HepG2 (cell line): ENCODE measurements around the gene GDNF. TPM values are rescaled to one million over a fixed set of nuclear protein-coding genes. Genes with fewer than 3 reads are reported as not detected.

Experiments used
- ATAC-seq: fragments of 200-7000 bp; cut with Tn5 transposase; 3 replicates; pipeline ENCODE4 v1.9.1; 2020; ENCODE audit warnings: mild to moderate bottlenecking, moderate library complexity
- BruUV-seq: library from RNA; stranded (reverse); fragments of 400-500 nt; replicated peaks from 2 replicates; lab custom pipeline; 2021; lab: Mats Ljungman, UMichigan
- CTCF ChIA-PET: fragments of 300-600 bp; formaldehyde crosslinking; extraction: SDS; loops from one replicate; lab custom pipeline; 2021; ENCODE audit warnings: low total read pairs, inconsistent platforms, low intra/inter-chr PET ratio; lab: Yijun Ruan, JAX
- POLR2A ChIA-PET: fragments of 350-600 bp; sonication (Branson Sonifier 250); formaldehyde crosslinking; loops from one replicate; lab custom pipeline; 2020; ENCODE audit warnings: antibody characterized with exemption, inconsistent platforms; lab: Yijun Ruan, JAX
- DNase-seq: peaks from one replicate; pipeline ENCODE4 v3.0.0-alpha.2; 2015; ENCODE audit warnings: low spot score
- FAIRE-seq: peaks from 3 replicates; lab custom pipeline; 2011; peaks lifted over from hg19 to GRCh38; lab: Jason Lieb, UNC
- H2AFZ ChIP-seq: one replicate; pipeline ENCODE4 v1.6.1; 2011; ENCODE audit warnings: low read length, inconsistent platforms
- H3K27ac ChIP-seq: fragments of 300-600 bp; 3 replicates; pipeline ENCODE4 v1.8.0; 2011; ENCODE audit warnings: mixed run types, mild to moderate bottlenecking, mixed read lengths, low read length, inconsistent platforms; ENCODE audit not compliant: insufficient read depth; ENCODE audit errors: extremely low read length
- H3K27me3 ChIP-seq, 2 experiments: fragments of 200-600 bp in 1 of 2; 2 replicates in 1 of 2; 3 replicates in 1 of 2; pipeline versions ENCODE4 v1.6.0 to v1.8.0; 2011; ENCODE audit warnings: low read length in 2 of 2, mild to moderate bottlenecking in 2 of 2, moderate library complexity in 2 of 2, inconsistent platforms in 1 of 2; ENCODE audit not compliant: insufficient read depth in 2 of 2, control insufficient read depth in 1 of 2
- H3K36me3 ChIP-seq, 2 experiments: fragments of 200-600 bp in 1 of 2; replicated peaks in 1 of 2; 2 replicates in 1 of 2; 3 replicates in 1 of 2; pipeline versions ENCODE4 v1.5.1 to v1.8.0; 2011; ENCODE audit warnings: low read length in 2 of 2, inconsistent platforms in 1 of 2; ENCODE audit not compliant: insufficient read depth in 2 of 2, control insufficient read depth in 1 of 2
- H3K4me1 ChIP-seq: 2 replicates; pipeline ENCODE4 v1.5.1; 2012; ENCODE audit warnings: low read length, inconsistent platforms; ENCODE audit not compliant: insufficient read depth
- H3K4me2 ChIP-seq: 2 replicates; pipeline ENCODE4 v1.6.0; 2011; ENCODE audit warnings: low read depth, low read length, inconsistent platforms
- H3K4me3 ChIP-seq, 3 experiments: fragments of 200-600 bp in 1 of 3; sonication (generic), shearing (Covaris generic) in 1 of 3; replicated peaks in 1 of 3; 2 replicates each; pipeline ENCODE4 v1.5.1; 2011 to 2016; ENCODE audit warnings: low read length in 3 of 3, inconsistent platforms in 2 of 3, low read depth in 2 of 3, mild to moderate bottlenecking in 2 of 3, control low read depth in 1 of 3, mixed read lengths in 1 of 3; ENCODE audit not compliant: insufficient read depth in 1 of 3
- H3K79me2 ChIP-seq: one replicate; pipeline ENCODE4 v1.6.1; 2011; ENCODE audit warnings: low read length, inconsistent platforms; ENCODE audit not compliant: insufficient read depth
- H3K9ac ChIP-seq: 2 replicates; pipeline ENCODE4 v1.6.0; 2011; ENCODE audit warnings: mild to moderate bottlenecking, low read depth, low read length, inconsistent platforms; ENCODE audit not compliant: insufficient read depth
- H3K9me3 ChIP-seq: 2 replicates; pipeline ENCODE4 v1.5.1; 2012; ENCODE audit warnings: mild to moderate bottlenecking, low read length
- H4K20me1 ChIP-seq: 2 replicates; pipeline ENCODE4 v1.6.0; 2011; ENCODE audit warnings: inconsistent platforms, mild to moderate bottlenecking, low read length, moderate library complexity; ENCODE audit not compliant: insufficient read depth
- CHCHD3 ChIP-seq: sonication (generic); formaldehyde crosslinking; IDR thresholded peaks from 2 replicates; pipeline ENCODE4 v1.8.0; 2022; ENCODE audit warnings: mild to moderate bottlenecking, missing genetic modification reagents, moderate library complexity
- KDM6A ChIP-seq: IDR thresholded peaks from 2 replicates; pipeline ENCODE4 v1.6.1; 2016; ENCODE audit warnings: low read depth
- STAT5B ChIP-seq: sonication (generic); formaldehyde crosslinking; IDR thresholded peaks from 2 replicates; pipeline ENCODE4 v1.4.0; 2020; ENCODE audit warnings: missing genetic modification reagents
- ZNF251 ChIP-seq: sonication (generic); formaldehyde crosslinking; IDR thresholded peaks from 2 replicates; pipeline ENCODE4 v1.9.0; 2021; ENCODE audit warnings: mild to moderate bottlenecking, missing genetic modification reagents
- ZNF660 ChIP-seq: sonication (generic); formaldehyde crosslinking; IDR thresholded peaks from 2 replicates; pipeline ENCODE4 v1.5.1; 2020; ENCODE audit warnings: mild to moderate bottlenecking, low read depth, missing genetic modification reagents, borderline replicate concordance
- ZNF879 ChIP-seq: sonication (generic); formaldehyde crosslinking; IDR thresholded peaks from 2 replicates; pipeline ENCODE4 v1.8.1; 2023; ENCODE audit warnings: missing genetic modification reagents
- WGBS: methylation state at CpG from one replicate; pipeline ENCODE4 v1.1.6; 2017; ENCODE audit warnings: low lambda C conversion rate; 5-methylcytosine and 5-hydroxymethylcytosine counted together
- in situ Hi-C: cut with HindIII; loops from 2 replicates; pipeline ENCODE4 v1.10.0; 2017; ENCODE audit warnings: low pct_unique_long_range_greater_than_20kb; ENCODE audit not compliant: extremely low pct_ligation_motif_present
- intact Hi-C: fragments of 100-400 bp; cut with micrococcal nuclease; formaldehyde crosslinking; loops from one replicate; pipeline ENCODE4 v1.10.0; 2022; ENCODE audit not compliant: unreplicated experiment
- polyA plus RNA-seq, 8 experiments: library from polyadenylated mRNA; depleted of rRNA in 3 of 8; stranded (reverse) in 7 of 8; unstranded in 1 of 8; fragments of >200 nt; fragmentation: Illumina TruSeq in 4 of 8; extraction: Trizol in 4 of 8; gene quantifications; 2 replicates each; pipeline versions ENCODE4 v1.2.1 to v1.2.3, GENCODE V29; 2011 to 2016; ENCODE audit warnings: low read depth in 4 of 8, missing spikeins in 1 of 8, mixed read lengths in 1 of 8; ENCODE audit not compliant: insufficient read depth in 1 of 8
- total RNA-seq, 5 experiments: library from RNA; depleted of rRNA; stranded (reverse); fragments of >200 nt; fragmentation: Illumina TruSeq; extraction: Trizol; gene quantifications; 2 replicates each; pipeline ENCODE4 v1.2.3, GENCODE V29; 2016; ENCODE audit warnings: low read depth in 1 of 5
- TF ChIP-seq, protein P1 (sequence below): sonication (generic); formaldehyde crosslinking; IDR thresholded peaks from 2 replicates; pipeline ENCODE4 v1.4.0; 2020; ENCODE audit warnings: missing genetic modification reagents
- TF ChIP-seq, protein P2 (sequence below): sonication (generic); formaldehyde crosslinking; IDR thresholded peaks from 2 replicates; pipeline ENCODE4 v1.8.1; 2023; ENCODE audit warnings: mild to moderate bottlenecking, moderate library complexity, missing genetic modification reagents

The GDNF gene
- total and polyA plus RNA-seq, 2 of the 13 experiments (the other 11 are each of a cell fraction or from before 2014, with no cell fraction given): 0.24 to 0.46 TPM

DNA sequence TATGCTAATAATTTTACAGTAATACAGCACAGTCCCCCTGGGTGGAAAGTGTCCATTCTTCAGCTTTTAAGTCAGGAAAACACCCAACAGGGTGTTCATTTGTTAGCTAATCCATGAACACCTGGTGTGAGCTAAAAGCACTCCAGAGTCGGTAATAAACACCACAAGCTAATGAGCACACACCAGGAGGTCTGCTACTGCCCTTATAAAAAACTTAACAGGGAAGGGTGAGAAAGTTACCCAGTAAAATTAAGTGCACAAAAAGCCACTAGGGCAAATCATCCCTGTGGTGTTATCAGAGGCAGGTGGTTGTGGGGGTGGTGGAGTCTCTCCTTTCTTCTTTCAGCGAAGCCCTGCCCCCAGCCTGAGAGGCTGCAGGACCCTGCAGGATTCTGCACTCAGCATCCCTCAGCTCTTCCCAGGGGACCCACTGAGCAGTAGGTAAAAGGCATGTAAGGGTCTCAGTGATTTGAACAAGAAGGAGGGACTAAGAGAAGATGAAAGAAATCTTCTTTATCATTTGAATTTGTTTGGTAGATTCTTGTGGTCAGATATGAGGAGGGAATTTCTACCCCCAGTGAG, 14.4 kb downstream of the GDNF start:
- DNase-seq (no peak), FAIRE-seq (no peak), ATAC-seq (no peak)
- ChIA-PET CTCF (no interaction called here), POLR2A (no interaction called here)
- H3K27me3 ChIP-seq: peaks cover 0 to 4% of the 10 kb centered on the region in 2 experiments; a peak in 1 of 5 replicates
- intact Hi-C loops: no loop called here
- peaks cover 8% of the 10 kb centered on the region; the same call in 1 of the 2 replicates for H3K4me1 ChIP-seq
- H3K79me2 ChIP-seq: no peaks in the 10 kb centered on the region
- no TSS peak for BruUV-seq
- no peak overlapping the region for H3K4me3 ChIP-seq
- H3K9me3 ChIP-seq: no peaks in the 10 kb centered on the region
- no peak overlapping the region for H3K9ac ChIP-seq
- TF ChIP-seq STAT5B (CRISPR knock-in tag): no peak
- TF ChIP-seq, protein P1, sequence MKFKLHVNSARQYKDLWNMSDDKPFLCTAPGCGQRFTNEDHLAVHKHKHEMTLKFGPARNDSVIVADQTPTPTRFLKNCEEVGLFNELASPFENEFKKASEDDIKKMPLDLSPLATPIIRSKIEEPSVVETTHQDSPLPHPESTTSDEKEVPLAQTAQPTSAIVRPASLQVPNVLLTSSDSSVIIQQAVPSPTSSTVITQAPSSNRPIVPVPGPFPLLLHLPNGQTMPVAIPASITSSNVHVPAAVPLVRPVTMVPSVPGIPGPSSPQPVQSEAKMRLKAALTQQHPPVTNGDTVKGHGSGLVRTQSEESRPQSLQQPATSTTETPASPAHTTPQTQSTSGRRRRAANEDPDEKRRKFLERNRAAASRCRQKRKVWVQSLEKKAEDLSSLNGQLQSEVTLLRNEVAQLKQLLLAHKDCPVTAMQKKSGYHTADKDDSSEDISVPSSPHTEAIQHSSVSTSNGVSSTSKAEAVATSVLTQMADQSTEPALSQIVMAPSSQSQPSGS (CRISPR knock-in tag): no peak
- TF ChIP-seq KDM6A: no peak
- TF ChIP-seq, protein P2, sequence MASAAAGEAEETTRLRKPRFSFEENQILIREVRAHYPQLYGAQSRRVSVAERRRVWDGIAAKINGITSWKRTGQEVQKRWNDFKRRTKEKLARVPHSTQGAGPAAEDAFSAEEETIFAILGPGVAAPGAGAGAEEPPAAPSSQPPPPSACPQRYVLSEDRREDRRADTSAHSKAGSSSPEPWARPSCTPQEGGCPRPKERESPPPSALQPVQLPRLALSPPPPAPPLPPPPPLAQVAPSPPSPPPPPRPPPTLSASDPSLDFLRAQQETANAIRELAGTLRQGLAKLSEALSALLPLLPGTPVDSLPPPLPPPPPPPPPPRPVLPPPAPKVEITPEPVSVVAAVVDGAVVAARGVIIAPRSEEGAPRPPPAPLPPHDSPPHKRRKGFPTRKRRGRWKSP (CRISPR knock-in tag): no peak
- no peak for TF ChIP-seq ZNF879 (CRISPR knock-in tag)
- no peak for TF ChIP-seq CHCHD3 (CRISPR knock-in tag)
- TF ChIP-seq ZNF251 (CRISPR knock-in tag): no peak
- no peak for TF ChIP-seq ZNF660 (CRISPR knock-in tag)
- TF ChIP-seq, all 625 proteins: peak for 0
- H3K4me2 ChIP-seq: no peak overlapping the region
- WGBS: 44% methylated on average over 2 of the region's 2 CpGs
- H3K27ac ChIP-seq: no peak overlapping the region
- H4K20me1 ChIP-seq: no peaks in the 10 kb centered on the region
- no peaks in the 10 kb centered on the region for H3K36me3 ChIP-seq
- H2AFZ ChIP-seq: no peak overlapping the region
- in situ Hi-C loops: no loop called here
